Measurements from ENCODE around the gene KRT34. TPM values are rescaled to one million over a fixed set of nuclear protein-coding genes. Genes with fewer than 3 reads are reported as not detected.

Gene KRT34
- total RNA-seq, 4 donors from 2014 or later = not detected

- H3K9me3 ChIP-seq = no peaks in the 10 kb centered on the region
- no peaks in the 10 kb centered on the region for H3K36me3 ChIP-seq
- H3K27me3 ChIP-seq = no peaks in the 10 kb centered on the region
- H3K4me1 ChIP-seq = no peaks in the 10 kb centered on the region
- no peak overlapping the region for H3K4me3 ChIP-seq
- TF ChIP-seq POLR2A (IDR thresholded peaks at IDR 0.05) (no peak), CTCF (IDR thresholded peaks at IDR 0.05) (no peak)
- no peak overlapping the region for H3K27ac ChIP-seq
- DNase-seq = no peak
These were observed 35.0 kb upstream of the KRT34 start for GRCh38 chr17:41417127-41417526.

- H3K4me1 ChIP-seq = no peaks in the 10 kb centered on the region
- H3K27ac ChIP-seq = no peak overlapping the region
- no peaks in the 10 kb centered on the region for H3K27me3 ChIP-seq
- H3K9me3 ChIP-seq = no peaks in the 10 kb centered on the region
- TF ChIP-seq CTCF (IDR thresholded peaks at IDR 0.05) (no peak), POLR2A (IDR thresholded peaks at IDR 0.05) (no peak)
- H3K36me3 ChIP-seq = no peaks in the 10 kb centered on the region
- H3K4me3 ChIP-seq = no peak overlapping the region
- no peak for DNase-seq
These were observed 34.4 kb upstream of the KRT34 start for GRCh38 chr17:41416479-41416878.

- Histone ChIP-seq H3K27me3 (no peaks in the 10 kb centered on the region), H3K9me3 (no peaks in the 10 kb centered on the region), H3K4me3 (no peak overlapping the region), H3K36me3 (no peaks in the 10 kb centered on the region), H3K4me1 (no peaks in the 10 kb centered on the region), H3K27ac (no peak overlapping the region)
- no peak for TF ChIP-seq POLR2A (IDR thresholded peaks at IDR 0.05)
- no peak for DNase-seq
These were observed 33.8 kb upstream of the KRT34 start for GRCh38 chr17:41415833-41416335.

GRCh38 chr17:41415411-41415810 is 33.3 kb upstream of the KRT34 start:
- Histone ChIP-seq H3K27me3 (no peaks in the 10 kb centered on the region), H3K4me3 (no peak overlapping the region), H3K9me3 (no peaks in the 10 kb centered on the region), H3K27ac (no peak overlapping the region), H3K36me3 (no peaks in the 10 kb centered on the region), H3K4me1 (no peaks in the 10 kb centered on the region)
- TF ChIP-seq POLR2A (IDR thresholded peaks at IDR 0.05) (no peak), CTCF (IDR thresholded peaks at IDR 0.05) (no peak)
- no peak for DNase-seq

GRCh38 chr17:41413982-41414381 is 31.9 kb upstream of the KRT34 start:
- no peaks in the 10 kb centered on the region for H3K9me3 ChIP-seq
- no peak for DNase-seq
- H3K36me3 ChIP-seq = no peaks in the 10 kb centered on the region
- H3K4me3 ChIP-seq = no peak overlapping the region
- H3K4me1 ChIP-seq = no peaks in the 10 kb centered on the region
- no peaks in the 10 kb centered on the region for H3K27me3 ChIP-seq
- TF ChIP-seq POLR2A (IDR thresholded peaks at IDR 0.05) (no peak), CTCF (IDR thresholded peaks at IDR 0.05) (no peak)
- no peak overlapping the region for H3K27ac ChIP-seq

GRCh38 chr17:41413353-41413957 is 31.3 kb upstream of the KRT34 start:
- no peak for TF ChIP-seq CTCF (IDR thresholded peaks at IDR 0.05)
- no peak for TF ChIP-seq POLR2A (IDR thresholded peaks at IDR 0.05)
- H3K27me3 ChIP-seq = no peaks in the 10 kb centered on the region
- H3K9me3 ChIP-seq = no peaks in the 10 kb centered on the region
- H3K4me1 ChIP-seq = no peaks in the 10 kb centered on the region
- H3K4me3 ChIP-seq = no peak overlapping the region
- no peaks in the 10 kb centered on the region for H3K36me3 ChIP-seq
- H3K27ac ChIP-seq = no peak overlapping the region
- DNase-seq = no peak
